H9 (cell line): ENCODE data around the gene BIN1. TPM values are rescaled to one million over a fixed set of nuclear protein-coding genes. Genes with fewer than 3 reads are reported as not detected.
A peak's percentile ranks its signal among the peaks of the same experiment; 100 is the strongest.

Experiments used
- DNase-seq: peaks from one replicate; pipeline ENCODE4 v3.0.0-alpha.2; 2017
- H2AFZ ChIP-seq: one replicate; pipeline ENCODE4 v1.6.1; 2013; ENCODE audit warnings: mild to moderate bottlenecking, low read length, control low read depth, moderate library complexity
- H2AK5ac ChIP-seq: 2 replicates; pipeline ENCODE4 v1.6.1; 2013; ENCODE audit warnings: low read length, control low read depth, mixed read lengths; ENCODE audit not compliant: insufficient read length
- H2BK120ac ChIP-seq: one replicate; pipeline ENCODE4 v1.6.1; 2013; ENCODE audit warnings: low read depth, mild to moderate bottlenecking, low read length, control low read depth, inconsistent platforms; ENCODE audit not compliant: poor library complexity, severe bottlenecking
- H2BK12ac ChIP-seq: 2 replicates; pipeline ENCODE4 v1.6.1; 2013; ENCODE audit warnings: low read length, control low read depth, mixed read lengths, low read depth; ENCODE audit not compliant: insufficient read length
- H2BK15ac ChIP-seq: 2 replicates; pipeline ENCODE4 v1.6.1; 2013; ENCODE audit warnings: low read depth, low read length, control low read depth
- H2BK20ac ChIP-seq: one replicate; pipeline ENCODE4 v1.6.1; 2013; ENCODE audit warnings: low read depth, mild to moderate bottlenecking, low read length, control low read depth, inconsistent platforms; ENCODE audit not compliant: poor library complexity, severe bottlenecking
- H2BK5ac ChIP-seq: 2 replicates; pipeline ENCODE4 v1.6.1; 2013; ENCODE audit warnings: low read length, control low read depth, mixed read lengths; ENCODE audit not compliant: insufficient read length
- H3K14ac ChIP-seq: 2 replicates; pipeline ENCODE4 v1.6.1; 2013; ENCODE audit warnings: low read length, control low read depth; ENCODE audit not compliant: insufficient read depth
- H3K18ac ChIP-seq: 2 replicates; pipeline ENCODE4 v1.6.1; 2013; ENCODE audit warnings: low read depth, mild to moderate bottlenecking, mixed read lengths, low read length, control low read depth; ENCODE audit not compliant: insufficient read length
- H3K23ac ChIP-seq: 2 replicates; pipeline ENCODE4 v1.6.1; 2013; ENCODE audit warnings: low read length, control low read depth, mixed read lengths, low read depth; ENCODE audit not compliant: insufficient read length
- H3K23me2 ChIP-seq: 2 replicates; pipeline ENCODE4 v1.6.1; 2013; ENCODE audit warnings: low read depth, mild to moderate bottlenecking, mixed read lengths, low read length, control low read depth; ENCODE audit not compliant: insufficient read length, poor library complexity, severe bottlenecking
- H3K27ac ChIP-seq: 2 replicates; pipeline ENCODE4 v1.5.1; 2013; ENCODE audit warnings: low read length, control low read depth, mixed read lengths, low read depth; ENCODE audit not compliant: insufficient read length
- H3K27me3 ChIP-seq: 2 replicates; pipeline ENCODE4 v1.6.1; 2013; ENCODE audit warnings: low read length, control low read depth, inconsistent platforms; ENCODE audit not compliant: insufficient read depth
- H3K4ac ChIP-seq: 2 replicates; pipeline ENCODE4 v1.6.1; 2013; ENCODE audit warnings: low read depth, mild to moderate bottlenecking, control low read depth, inconsistent platforms, low read length, moderate library complexity
- H3K4me1 ChIP-seq: 2 replicates; pipeline ENCODE4 v1.6.1; 2013; ENCODE audit warnings: low read length, control low read depth, inconsistent platforms; ENCODE audit not compliant: insufficient read depth
- H3K4me2 ChIP-seq: 2 replicates; pipeline ENCODE4 v1.6.1; 2013; ENCODE audit warnings: low read length, control low read depth, mixed read lengths; ENCODE audit not compliant: insufficient read length, insufficient read depth
- H3K56ac ChIP-seq: 2 replicates; pipeline ENCODE4 v1.6.1; 2013; ENCODE audit warnings: low read depth, mild to moderate bottlenecking, mixed read lengths, low read length, control low read depth; ENCODE audit not compliant: insufficient read length
- H3K79me1 ChIP-seq: 2 replicates; pipeline ENCODE4 v1.6.1; 2013; ENCODE audit warnings: low read depth, mild to moderate bottlenecking, moderate library complexity, low read length, control low read depth, inconsistent platforms; ENCODE audit not compliant: insufficient read depth, poor library complexity, severe bottlenecking
- H3K79me2 ChIP-seq: 2 replicates; pipeline ENCODE4 v1.6.1; 2013; ENCODE audit warnings: low read length, control low read depth, inconsistent platforms; ENCODE audit not compliant: insufficient read depth
- H3K9ac ChIP-seq: 2 replicates; pipeline ENCODE4 v1.6.1; 2013; ENCODE audit warnings: low read length, control low read depth, mixed read lengths; ENCODE audit not compliant: insufficient read length; ENCODE audit errors: extremely low read depth
- H3K9me3 ChIP-seq: one replicate; pipeline ENCODE4 v1.6.1; 2013; ENCODE audit warnings: low read depth, low read length, inconsistent platforms; ENCODE audit not compliant: control insufficient read depth
- H3T11ph ChIP-seq: one replicate; pipeline ENCODE4 v1.6.1; 2013; ENCODE audit warnings: mild to moderate bottlenecking, low read length, control low read depth, inconsistent platforms
- H4K20me1 ChIP-seq: one replicate; pipeline ENCODE4 v1.6.1; 2013; ENCODE audit not compliant: control insufficient read depth, insufficient read length, insufficient read depth
- H4K5ac ChIP-seq: 2 replicates; pipeline ENCODE4 v1.6.1; 2013; ENCODE audit warnings: low read depth, mild to moderate bottlenecking, mixed read lengths, low read length, control low read depth; ENCODE audit not compliant: insufficient read length
- H4K8ac ChIP-seq: replicated peaks from 2 replicates; pipeline ENCODE4 v1.6.1; 2013; ENCODE audit warnings: low read length, control low read depth, mixed read lengths, low read depth; ENCODE audit not compliant: insufficient read length
- H4K91ac ChIP-seq: 2 replicates; pipeline ENCODE4 v1.6.1; 2013; ENCODE audit warnings: low read depth, mild to moderate bottlenecking, moderate library complexity, mixed read lengths, low read length, control low read depth; ENCODE audit not compliant: insufficient read length
- H3K27ac Mint-ChIP-seq, 3 experiments: 2 replicates in 2 of 3; 3 replicates in 1 of 3; pipeline ENCODE4 v1.8.0; 2020 to 2021; ENCODE audit warnings: mixed read lengths in 3 of 3, mild to moderate bottlenecking in 1 of 3, moderate library complexity in 1 of 3
- H3K27me3 Mint-ChIP-seq: 2 replicates; pipeline ENCODE4 v1.8.0; 2021; ENCODE audit warnings: low read depth, mild to moderate bottlenecking, moderate library complexity, mixed read lengths
- H3K36me3 Mint-ChIP-seq, 3 experiments: 2 replicates in 2 of 3; 3 replicates in 1 of 3; pipeline ENCODE4 v1.8.0; 2020 to 2021; ENCODE audit warnings: low read depth in 3 of 3, mixed read lengths in 3 of 3; ENCODE audit not compliant: insufficient read depth in 1 of 3
- H3K4me1 Mint-ChIP-seq, 2 experiments: 2 replicates each; pipeline ENCODE4 v1.8.0; 2020; ENCODE audit warnings: mixed read lengths in 2 of 2
- H3K4me3 Mint-ChIP-seq, 2 experiments: 2 replicates in 1 of 2; 3 replicates in 1 of 2; pipeline ENCODE4 v1.8.0; 2020 to 2021; ENCODE audit warnings: mild to moderate bottlenecking in 2 of 2, mixed read lengths in 2 of 2, moderate library complexity in 1 of 2
- H3K9me3 Mint-ChIP-seq, 2 experiments: 2 replicates in 1 of 2; 3 replicates in 1 of 2; pipeline ENCODE4 v1.8.0; 2020; ENCODE audit warnings: mild to moderate bottlenecking in 2 of 2, mixed read lengths in 2 of 2, moderate library complexity in 1 of 2
- CTCF ChIP-seq: fragments of 200-600 bp; sonication (generic); conservative IDR thresholded peaks from 3 replicates; pipeline ENCODE4 v1.8.0; 2021; ENCODE audit warnings: antibody characterized with exemption, mild to moderate bottlenecking
- WGBS: extraction: QIAGEN DNeasy Blood & Tissue Kit; methylation state at CpG from one replicate; pipeline ENCODE4 v1.1.7; 2013; ENCODE audit warnings: missing lambda C conversion rate, low lambda C conversion rate, mixed read lengths; ENCODE audit not compliant: insufficient read length; ENCODE audit errors: extremely low coverage; 5-methylcytosine and 5-hydroxymethylcytosine counted together
- total RNA-seq: library from RNA; stranded (reverse); gene quantifications from 2 replicates; pipeline ENCODE4 v1.2.1, GENCODE V29; 2021

Gene BIN1
- total RNA-seq, 1 experiment from 2014 or later, result 32.0 TPM

- no peak overlapping the region for H3K4me2 ChIP-seq
- no peaks in the 10 kb centered on the region for H3K23me2 ChIP-seq
- H3K4me3 Mint-ChIP-seq, result no peak overlapping the region
- no peak overlapping the region for H4K91ac ChIP-seq
- no peaks in the 10 kb centered on the region; a peak in 1 of 7 replicates for H3K36me3 Mint-ChIP-seq
- no peak overlapping the region for H3T11ph ChIP-seq
- no peak overlapping the region for H2BK5ac ChIP-seq
- no peaks in the 10 kb centered on the region for H4K20me1 ChIP-seq
- H3K79me1 ChIP-seq, result no peaks in the 10 kb centered on the region
- H3K9me3 ChIP-seq, result no peaks in the 10 kb centered on the region
- no peak overlapping the region for H3K14ac ChIP-seq
- no peaks in the 10 kb centered on the region for H3K27me3 ChIP-seq
- no peak overlapping the region for H3K4ac ChIP-seq
- H3K4me1 ChIP-seq, result peaks cover 2% of the 10 kb centered on the region
- no peak overlapping the region for H3K18ac ChIP-seq
- no peak overlapping the region for H3K56ac ChIP-seq
- no peaks in the 10 kb centered on the region; the same call in 1 of the 2 replicates for H3K79me2 ChIP-seq
- DNase-seq, result no peak
- H2AK5ac ChIP-seq, result no peak overlapping the region
- H2BK120ac ChIP-seq, result no peak overlapping the region
- no peak overlapping the region for H2BK15ac ChIP-seq
- H3K9ac ChIP-seq, result no peak overlapping the region
- no CpG with 5 or more reads among the region's 6 CpGs for WGBS
- TF ChIP-seq CTCF, result no peak
- no peak overlapping the region for H2BK12ac ChIP-seq
- no peak overlapping the region for H2AFZ ChIP-seq
- H4K8ac ChIP-seq, result no peak overlapping the region
- H3K27me3 Mint-ChIP-seq, result no peaks in the 10 kb centered on the region
- H3K27ac ChIP-seq, result no peak overlapping the region
- H3K27ac Mint-ChIP-seq, result peak overlapping the region in 1 of 3 experiments; percentile 90; a peak in 1 of 7 replicates
- no peak overlapping the region for H3K23ac ChIP-seq
- no peaks in the 10 kb centered on the region for H3K9me3 Mint-ChIP-seq
- no peak overlapping the region for H2BK20ac ChIP-seq
- peaks cover 38 to 54% of the 10 kb centered on the region in 2 experiments for H3K4me1 Mint-ChIP-seq
- H4K5ac ChIP-seq, result no peak overlapping the region
These were observed 15.1 kb downstream of the BIN1 start for GRCh38 chr2:127091886-127092285.
